Measurements from ENCODE around the gene SAMSN1.

SAMSN1 gene

DNA sequence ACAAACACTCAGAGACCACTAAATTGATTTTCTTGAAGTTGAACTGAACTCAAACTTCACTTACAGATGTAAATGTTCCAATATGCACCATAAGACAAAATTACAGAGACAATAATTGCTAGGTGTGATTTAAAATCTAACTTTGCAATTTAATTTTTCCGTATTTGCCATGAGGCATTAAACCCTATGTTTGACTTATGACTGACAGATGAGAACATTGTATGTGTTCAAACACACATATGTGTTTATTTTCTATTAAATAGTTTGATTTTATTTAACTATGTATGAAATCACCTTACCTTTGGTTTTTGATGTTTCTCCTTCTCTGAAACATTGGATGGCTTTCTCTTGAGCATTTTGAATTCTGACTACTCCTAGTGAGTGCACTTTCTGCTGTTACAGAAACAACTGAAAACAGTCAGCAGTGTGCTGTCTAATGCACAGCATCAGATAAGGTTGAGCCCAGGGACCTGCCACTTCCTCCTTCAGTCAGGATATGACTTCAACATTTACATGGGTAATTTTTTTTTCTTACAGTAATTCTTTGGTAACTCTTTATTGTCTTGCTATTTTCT is at the start of gene SAMSN1:
TSS of gene SAMSN1 (minus strand) at position 410 of the 575 bp plus-strand sequence. CDS start at position 356, 54 bp downstream.
- no peak for DNase-seq (ENCODE audit: low read depth)

DNA sequence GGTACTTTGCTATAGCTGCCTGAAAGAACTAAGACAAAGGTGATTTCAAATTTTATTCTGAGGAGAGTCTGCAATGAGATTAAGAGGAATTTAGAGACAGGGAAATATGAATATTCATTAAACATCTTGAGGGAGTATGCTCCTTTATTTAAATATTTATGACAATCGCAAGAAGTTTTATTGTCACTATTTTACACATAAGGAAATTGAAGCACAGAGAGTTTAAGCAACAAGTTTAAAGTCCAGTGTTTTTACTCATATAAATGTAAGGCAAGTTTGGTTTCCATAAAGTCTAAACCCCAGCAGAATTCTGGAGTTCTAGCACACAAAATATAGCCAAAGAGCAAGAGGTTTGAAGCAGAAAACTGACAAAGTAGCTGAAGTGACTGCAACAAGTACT is 49.3 kb upstream of the SAMSN1 start:
- DNase-seq (ENCODE audit: low read depth), result no peak

DNA sequence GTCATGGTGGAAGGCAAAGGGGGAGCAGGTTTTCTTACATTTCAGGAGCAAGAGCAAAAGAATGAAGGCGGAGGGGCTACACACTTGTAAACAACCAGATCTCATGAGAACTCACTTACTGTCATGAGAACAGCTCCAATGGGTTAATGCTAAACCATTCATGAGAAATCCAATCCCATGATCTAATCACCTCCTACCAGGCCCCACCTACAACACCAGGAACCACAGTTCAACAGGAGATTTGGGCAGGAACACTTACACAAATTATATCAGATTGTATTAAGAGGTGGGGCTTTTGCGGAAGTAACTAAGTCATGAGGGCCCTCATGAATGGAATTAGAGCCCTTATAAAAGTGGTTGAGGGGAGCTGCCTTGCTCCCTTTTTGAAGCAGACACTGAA is 48.9 kb upstream of the SAMSN1 start:
- DNase-seq (ENCODE audit: low read depth), result no peak

DNA sequence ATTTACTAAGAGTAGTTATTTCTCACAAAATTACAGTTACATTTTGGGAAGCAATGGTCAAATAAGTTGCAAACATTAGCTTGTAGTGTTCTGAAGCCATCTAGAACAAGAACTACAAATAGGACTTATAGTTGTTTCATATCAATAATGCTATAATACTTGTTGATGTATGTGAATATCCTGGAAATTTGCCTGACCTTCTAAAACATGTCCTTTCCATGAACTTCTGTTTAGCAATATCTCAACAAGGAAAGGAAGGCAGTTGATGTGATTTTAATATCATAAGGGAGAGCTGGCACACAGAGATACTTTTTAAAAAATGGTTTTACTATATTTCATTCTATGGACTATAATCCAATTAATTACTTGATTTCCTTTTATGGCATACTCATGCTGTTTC is 47.1 kb upstream of the SAMSN1 start:
- no peak for DNase-seq (ENCODE audit: low read depth)

DNA sequence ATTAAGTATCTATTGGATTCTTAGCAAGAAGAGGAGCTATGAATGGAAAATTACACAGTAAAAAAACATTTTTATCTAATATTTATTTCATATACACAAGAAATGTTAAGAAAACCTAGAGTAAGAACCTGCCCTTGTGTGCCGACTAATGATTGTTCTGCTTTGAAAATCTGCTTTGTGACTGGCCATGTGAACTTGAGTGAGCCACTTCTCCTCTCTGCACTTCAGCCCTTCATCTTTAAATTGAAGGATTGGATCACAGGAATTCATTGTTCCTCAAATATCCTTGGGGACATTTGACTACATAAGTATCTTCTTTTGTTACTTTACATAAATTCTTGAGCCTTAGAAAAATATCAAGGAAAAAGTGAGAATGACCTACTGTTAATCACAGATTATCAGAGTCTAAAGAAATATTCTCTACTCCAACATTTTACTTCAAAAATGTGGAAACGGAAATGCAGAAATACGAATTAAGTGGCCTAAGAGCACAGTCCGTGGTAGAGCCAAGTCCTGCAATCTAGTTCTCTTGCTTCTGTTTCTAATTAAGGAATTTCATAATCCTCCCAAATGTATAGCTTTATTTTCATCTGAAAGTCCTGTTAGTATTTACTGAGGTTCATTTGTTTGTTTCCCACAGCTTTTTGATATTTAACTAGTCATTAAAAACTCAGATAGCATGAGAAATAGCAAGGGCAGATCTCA is 46.3 kb upstream of the SAMSN1 start:
- no peak for DNase-seq (ENCODE audit: low read depth)

DNA sequence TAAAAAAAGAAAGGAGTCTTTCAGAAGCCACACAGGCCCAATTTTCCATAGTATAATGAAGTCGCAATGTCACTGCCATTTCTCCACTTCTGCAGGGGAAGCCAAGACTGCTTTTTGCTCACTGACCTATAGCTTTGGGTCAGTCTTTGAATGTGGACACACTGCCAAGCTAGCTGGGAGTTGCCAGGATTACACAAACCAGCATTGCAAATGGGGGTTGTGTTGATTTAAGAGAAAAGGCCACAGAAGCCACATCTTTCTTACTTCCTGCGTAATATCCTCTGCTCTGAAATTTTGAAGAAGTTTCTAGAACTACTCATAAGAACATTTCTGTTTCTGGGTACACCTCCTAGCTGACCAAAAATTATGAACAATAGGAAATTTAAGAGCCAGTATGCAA is 45.8 kb upstream of the SAMSN1 start:
- DNase-seq (ENCODE audit: low read depth), result no peak

DNA sequence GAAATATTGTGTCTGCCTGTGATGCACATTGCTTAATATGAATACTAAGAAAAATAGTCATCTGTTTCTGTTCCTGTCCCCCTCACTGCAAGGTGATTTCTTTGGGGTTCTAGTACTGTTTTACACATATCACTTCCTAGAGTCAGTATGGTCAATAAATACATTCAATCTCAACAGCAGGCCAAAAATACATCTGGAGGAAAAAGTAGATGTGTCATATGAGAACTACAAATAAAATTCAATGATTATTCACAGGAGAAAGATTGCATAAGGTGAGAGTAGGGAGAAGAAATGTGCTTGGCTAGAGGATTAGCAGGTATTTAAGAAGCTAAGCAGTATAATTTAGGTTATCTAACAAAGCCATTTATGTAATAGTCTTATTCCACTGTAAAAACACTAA is 45.3 kb upstream of the SAMSN1 start:
- no peak for DNase-seq (ENCODE audit: low read depth)

DNA sequence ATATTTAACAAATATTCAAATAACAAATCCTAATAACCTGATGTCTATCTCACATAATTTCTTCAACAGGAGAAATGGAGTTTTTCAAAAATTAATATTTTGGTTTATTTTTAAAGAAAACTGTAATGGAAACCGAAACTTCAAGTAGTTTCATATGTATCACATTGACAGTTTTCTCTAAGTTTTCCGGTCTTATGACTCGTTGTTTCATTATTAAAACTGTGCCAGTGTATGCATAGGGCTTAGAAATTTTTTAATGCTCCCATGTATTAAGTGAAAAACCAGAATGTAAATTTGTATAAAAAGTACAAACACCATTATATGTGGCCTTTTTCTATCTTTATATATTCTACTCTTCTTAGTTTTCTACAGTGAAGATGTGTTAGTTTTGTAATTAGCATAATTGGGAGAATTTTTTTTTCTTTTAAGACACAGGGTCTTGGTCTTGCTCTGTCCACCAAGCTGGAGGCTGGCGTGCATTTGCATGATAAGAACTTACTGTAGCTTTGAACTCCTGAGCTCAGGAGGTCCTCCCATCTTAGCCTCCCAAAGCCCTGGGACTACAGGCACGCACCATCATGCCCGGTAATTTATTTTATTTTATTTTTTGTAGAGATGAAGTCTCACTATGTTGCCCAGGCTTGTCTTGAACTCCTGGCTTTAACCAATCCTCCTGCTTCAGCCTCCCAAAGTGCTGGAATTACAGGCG is 43.9 kb upstream of the SAMSN1 start:
- no peak for DNase-seq (ENCODE audit: low read depth)

DNA sequence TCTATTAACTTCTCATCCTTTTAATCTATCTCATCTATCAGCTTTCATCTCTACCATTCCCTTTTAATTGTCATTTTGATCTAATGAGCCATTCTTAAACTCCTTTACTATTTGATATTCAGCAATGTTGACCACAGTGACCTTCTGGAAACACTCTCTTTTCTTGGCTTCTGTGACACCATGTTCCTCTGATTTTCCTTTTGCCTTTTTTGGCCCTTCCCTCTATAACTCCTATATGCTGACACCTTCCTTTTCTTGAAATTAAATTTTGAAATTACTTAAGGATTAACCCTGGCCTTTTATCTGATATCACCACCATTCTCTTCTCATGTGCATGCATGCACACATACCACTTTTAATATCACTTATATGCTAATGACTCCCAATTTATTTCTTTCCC is 41.2 kb upstream of the SAMSN1 start:
- no peak for DNase-seq (ENCODE audit: low read depth)

DNA sequence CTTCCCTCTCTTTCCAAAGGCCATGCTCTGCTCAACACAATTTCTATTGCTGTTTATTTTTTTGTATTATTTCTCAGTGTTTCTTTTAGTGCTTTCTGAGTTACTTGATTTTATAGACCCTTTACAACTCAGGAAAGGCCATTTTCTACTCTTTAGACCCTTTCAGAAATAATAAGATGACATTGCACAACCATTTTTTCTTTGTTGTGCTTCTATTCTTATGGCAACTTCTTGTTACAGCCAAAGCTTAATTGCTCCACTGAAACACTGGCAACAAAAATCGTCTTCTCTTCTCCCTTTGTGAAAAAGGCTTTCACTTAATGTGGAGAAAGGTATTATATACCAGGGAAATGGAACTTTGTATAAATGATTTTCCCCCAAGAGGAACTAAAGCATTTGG is 39.0 kb upstream of the SAMSN1 start:
- DNase-seq (ENCODE audit: low read depth), result no peak

DNA sequence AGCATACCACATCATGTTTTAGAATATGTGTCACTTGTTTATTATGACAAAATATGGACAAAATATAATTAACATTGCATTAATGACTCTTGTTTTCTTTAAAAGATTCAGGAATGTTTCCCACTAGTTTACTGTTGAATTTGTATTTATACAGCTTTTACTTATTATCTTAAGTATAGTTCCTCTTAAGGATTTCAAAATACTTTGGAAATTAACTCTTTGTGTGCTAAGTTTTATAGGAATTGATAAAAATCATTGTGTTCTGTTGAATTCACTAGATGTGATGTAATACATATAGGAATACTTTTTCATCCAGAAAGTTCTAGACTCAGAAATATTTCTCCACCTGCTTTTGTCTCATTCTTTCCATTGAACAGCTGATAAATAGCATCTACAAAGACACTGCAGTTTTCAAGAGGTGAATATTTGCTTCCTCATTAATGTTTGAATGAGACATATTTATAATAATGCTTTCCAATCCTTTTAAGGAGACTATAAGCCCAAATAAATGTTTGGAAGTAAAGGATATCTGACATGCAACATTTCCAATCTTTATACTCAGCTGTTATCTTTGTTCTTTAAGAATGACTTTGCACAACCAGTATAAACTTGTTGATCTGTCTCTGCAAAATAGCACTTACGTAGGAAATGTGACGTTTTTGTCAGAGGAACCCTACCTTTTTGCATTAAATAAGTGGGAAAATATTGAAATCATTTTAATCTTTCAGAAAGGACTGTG is 38.4 kb upstream of the SAMSN1 start:
- no peak for DNase-seq (ENCODE audit: low read depth)

DNA sequence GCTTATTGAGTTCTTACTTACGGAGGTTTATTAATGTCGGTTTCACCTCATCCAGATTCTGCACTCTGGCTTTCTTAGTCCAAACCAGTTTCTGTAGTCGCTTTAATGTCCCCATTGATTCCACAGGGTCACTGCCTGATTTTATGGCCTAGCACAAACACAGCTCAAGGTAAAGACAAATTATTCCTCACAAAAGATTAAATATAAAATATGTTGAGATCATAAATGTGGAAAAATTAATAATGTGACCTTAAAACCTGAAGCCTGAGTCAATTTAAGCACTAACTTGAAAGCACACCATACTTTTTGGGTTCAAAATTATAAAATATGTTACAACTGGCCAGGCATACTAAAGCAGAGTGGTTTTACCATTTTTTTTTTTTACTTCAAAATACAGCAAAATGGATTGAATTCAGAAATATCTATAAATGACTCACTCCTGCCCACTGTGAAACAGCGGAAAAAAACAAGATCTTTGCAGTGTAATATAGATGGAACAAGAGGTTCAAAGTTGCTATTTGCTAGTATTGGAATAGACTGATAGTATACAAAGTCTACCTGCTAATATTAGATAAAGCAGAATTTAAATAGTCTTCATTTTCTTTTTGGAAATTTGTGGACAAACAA is 37.6 kb upstream of the SAMSN1 start:
- no peak for DNase-seq (ENCODE audit: low read depth)

DNA sequence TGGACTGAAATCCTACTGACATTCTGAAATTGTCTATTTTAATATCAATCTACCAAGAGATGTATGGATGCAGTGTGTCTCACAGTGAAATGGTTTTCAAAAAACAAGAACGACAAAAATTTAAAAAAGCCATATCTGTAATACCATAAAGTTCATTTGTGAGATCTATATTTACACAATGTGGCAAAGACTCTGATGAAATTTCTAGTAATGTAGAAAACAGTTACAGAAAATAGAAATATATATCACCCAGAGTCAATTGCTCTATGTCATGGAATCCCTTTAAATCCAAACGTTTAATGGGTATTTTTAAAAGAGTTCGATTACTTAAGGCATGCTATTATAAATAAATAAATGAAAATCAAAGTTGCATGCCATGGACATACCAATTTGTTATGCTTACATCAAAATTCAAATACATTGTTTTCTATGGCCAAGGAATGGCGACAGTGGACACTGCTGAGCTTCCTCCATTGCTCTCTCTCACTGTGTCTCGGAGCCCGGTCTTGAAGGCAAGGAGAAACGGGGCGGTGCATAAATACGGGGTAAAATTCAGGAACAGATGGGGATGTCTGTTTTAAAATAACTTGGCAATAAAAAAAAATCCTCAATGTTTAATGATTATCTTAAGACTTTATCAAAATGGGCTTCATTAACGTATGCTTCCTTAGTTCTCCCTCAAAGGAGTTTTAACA is 37.0 kb upstream of the SAMSN1 start:
- DNase-seq (ENCODE audit: low read depth), result no peak

DNA sequence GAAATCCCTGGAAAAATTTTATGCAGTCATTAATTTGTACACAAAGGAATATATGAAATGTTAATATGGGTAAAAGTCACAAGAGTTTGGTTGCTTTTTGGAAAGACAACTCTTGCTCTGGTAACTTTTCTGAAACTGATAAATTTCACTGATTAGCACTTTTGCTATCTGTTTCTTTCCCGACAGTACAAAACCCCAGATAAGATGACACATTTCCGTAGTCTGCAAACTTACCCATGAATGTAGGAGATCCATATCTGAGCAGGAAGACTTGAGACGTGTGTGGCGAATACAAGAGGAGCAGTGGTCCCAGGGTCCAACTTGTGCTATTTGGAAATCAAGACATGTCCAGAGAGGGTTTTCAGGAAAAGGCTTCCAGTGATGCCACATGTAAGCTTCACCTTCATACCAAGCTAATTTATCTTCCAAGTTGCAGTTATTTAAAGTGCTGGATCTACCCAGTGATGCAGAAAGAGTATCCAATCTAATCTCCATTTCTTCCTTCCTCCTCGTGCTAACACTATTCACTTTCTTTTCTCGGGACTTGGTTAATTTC is 35.9 kb upstream of the SAMSN1 start:
- DNase-seq (ENCODE audit: low read depth), result no peak

DNA sequence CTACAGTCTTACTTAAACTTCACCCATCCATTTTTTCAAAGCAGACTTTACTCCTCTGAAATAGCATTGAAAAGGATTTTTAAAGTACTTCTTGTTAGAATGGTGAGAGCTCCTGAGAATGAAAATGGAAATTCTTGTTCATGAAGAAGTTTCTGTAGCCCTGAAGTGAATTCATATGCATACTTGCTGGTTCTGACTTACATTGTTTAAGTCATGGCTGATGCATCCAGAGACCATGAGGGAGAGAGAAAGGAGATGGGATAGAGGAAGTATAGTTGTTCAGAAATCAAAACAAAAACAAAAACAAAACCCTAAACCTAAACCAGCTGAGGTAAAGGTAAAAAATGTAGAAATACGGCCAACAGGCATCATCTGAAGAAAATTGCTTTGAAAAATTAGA is 27.1 kb upstream of the SAMSN1 start:
- no peak for DNase-seq (ENCODE audit: low read depth)

DNA sequence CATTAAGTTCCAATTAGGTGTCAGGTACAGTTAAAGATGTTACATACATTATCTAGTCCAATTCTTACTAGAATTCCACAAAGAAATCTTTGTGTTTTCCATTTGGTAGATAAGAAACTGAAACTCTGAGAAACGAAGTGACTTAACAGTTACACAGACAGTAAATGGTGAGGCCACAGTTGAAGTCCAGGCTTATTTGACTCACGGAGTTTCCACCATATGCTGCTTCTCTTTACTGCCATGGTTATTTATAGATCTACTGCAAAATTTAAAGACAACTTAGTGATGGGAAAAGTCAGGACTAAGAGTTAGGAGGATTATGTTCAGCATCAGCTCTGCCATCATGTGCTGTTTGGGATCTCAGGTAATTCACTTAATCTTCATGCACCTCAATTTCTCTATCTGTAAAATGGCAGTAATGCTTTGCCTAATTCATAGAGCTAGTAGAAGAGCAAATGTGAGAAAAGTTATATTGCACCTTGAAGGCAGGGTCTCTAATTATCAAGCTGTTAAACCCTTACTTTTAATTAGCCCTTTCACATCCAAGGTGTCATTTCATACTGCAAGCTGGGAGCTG is 26.2 kb upstream of the SAMSN1 start:
- DNase-seq (ENCODE audit: low read depth), result no peak

DNA sequence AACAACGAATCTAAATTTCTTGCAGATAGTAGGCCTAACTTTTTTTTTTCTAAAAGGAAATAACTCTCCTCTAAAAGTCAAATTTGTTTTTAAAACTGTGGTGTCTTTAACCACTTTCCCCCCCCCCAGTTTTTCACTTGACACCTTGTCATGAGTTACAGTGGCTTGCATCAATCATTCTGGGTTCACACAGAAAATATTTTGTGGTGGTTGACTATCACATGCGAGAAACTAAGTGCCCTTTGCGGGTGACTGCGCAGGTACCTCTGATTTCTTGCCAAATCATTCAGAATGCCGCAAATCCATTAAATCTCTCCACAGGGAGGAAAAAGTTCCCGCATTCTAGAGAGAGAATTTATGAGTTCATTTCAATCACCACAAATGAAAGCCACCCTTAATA is 23.8 kb upstream of the SAMSN1 start:
- no peak for DNase-seq (ENCODE audit: low read depth)

DNA sequence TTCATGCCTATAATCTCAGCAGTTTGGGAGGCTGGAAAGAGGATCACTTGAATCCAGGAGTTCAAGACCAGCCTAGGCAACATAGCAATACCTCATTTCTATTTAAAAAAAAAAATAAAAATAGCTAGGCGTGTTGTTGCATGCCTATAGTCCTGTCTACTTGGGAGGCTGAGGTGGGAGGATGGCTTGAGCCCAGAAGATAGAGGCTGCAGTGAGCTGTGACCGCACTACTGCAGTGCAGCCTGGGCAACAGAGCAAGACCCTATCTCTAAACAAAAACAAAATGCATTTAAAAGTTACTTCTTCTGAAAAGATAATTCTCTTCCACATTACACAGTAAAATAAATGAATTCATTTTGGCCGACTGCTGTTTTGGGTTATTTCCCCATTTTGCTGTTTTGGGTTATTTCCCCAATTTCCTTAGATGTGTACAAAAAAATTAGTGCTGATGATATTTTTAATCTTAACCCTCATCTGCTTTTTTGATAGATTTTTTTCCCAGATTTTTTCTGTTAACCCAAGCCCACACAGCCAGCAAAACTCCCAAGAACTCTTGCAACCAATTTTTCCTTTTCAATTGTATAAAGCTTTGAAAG is 23.0 kb upstream of the SAMSN1 start:
- no peak for DNase-seq (ENCODE audit: low read depth)

DNA sequence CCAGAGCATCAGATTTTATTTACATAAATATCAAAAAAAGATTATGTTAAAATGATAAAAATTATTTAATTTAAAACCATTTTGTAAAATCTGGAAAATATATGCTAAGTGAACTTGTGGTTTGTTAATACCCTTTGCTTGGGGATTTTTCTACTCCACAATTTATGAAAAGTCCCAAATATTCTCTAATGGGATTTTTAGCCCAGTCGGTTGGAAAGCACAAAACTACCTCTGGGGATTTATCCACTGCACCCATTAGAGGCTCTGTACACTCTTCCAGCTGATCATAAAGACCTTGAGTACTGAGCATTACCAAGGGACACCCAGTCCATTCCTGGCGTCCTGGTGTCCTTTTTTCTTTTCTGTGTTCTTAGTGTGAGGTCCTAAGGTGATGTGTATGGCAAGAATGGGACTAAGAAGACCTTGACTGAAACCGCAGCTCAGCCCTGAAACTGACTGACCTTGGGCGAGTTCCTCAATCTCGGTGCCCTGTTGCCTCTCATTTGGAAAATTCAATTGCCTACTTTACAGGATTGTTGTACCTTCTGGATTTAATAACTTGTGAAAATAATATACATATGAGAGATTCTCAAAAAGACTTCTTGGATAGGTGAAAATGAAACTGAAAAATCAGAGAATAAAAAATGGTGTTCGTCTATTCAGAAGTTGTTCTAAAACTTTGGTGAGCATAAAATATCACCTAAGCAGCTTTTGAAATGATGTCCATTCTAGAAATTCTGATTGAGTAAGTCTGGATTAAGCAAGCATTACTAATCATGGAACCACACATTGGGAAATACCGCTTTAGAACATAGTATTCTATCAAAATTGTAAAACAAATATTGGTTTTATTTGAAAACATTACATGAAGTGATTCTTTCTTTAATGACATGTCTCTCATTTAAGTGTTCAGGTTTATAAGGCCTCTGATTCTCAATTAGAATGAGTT is 21.5 kb upstream of the SAMSN1 start:
- DNase-seq (ENCODE audit: low read depth), result no peak

DNA sequence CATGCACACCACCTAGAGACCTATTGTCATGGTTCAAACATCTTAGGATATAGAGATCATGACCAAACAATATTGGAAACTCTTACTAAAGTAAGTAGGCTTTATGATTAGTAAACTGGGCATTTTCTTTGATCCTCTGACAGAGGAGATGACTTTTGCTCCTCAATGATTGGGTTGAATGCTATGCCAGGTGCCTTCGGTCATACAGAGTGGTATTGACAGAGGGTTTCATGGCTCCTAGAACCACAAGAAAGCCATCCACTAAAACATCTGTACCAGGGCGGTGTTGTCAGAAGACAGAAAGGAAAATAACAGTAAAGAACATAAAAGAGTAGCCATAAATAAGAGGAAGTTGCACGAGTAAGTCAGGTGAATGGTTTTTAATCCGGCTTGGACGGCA is 20.8 kb upstream of the SAMSN1 start:
- no peak for DNase-seq (ENCODE audit: low read depth)

All from activated T-cell treated with anti-CD3 and anti-CD28 coated beads for 48 hours (primary cell).